Measurements from ENCODE around the gene PTGDR. TPM values are rescaled to one million over a fixed set of nuclear protein-coding genes. Genes with fewer than 3 reads are reported as not detected.

The PTGDR gene
- total and polyA plus RNA-seq, 5 donors = 0.29 to 0.43 (median 0.42) TPM

DNA sequence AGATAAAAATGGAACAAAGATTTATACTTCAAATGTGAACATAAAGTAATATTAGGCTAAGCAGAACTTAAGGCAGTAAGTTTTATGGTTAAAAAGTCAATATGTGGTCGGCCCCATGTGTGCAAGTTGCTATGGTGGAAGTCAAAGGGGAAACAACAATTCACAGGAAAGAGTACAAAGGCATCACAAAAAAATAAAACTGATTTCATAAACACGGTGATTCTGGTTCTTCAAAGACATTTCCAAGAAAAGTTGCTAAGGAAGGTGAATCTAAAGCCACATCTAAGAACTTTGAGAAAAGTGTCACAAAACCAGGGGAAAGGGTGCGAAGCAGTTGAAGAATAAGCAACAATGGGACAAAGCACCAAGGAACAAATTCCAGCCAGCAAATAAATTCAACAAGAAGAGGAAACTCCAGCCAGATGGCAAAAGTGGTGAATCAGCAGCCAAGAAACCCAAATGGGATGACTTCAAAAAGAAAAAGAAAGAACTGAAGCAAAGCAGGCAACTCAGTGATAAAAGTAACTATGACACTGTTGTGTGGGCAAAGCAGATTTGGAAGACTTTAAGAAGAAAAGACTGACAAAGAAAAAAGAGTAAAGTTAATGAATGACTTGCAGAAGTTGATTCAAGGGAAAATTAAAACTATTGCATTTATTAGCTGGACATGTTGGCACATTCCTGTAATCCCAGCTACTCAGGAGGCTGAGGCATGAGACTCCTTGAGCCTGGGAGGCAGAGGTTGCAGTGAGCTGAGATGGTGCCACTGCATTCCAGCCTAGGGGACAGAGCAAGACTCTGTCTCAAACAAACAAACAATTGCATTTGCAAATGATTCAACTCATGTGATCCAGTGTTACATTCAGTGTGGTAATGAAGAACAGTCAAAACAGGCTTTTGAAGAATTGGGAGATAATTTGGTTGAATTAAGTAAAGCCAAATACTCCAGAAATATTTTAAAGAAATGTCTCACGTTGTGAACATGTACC, 19.5 kb downstream of the PTGDR start:
- H3K4me1 ChIP-seq (ENCODE audit: control insufficient read depth, insufficient read depth, low read length) = no peaks in the 10 kb centered on the region
- no peaks in the 10 kb centered on the region for H3K9me3 ChIP-seq (ENCODE audit: control insufficient read depth, low read length)
- 74% methylated on average over 4 of the region's 4 CpGs for WGBS
- DNase-seq (no peak), ATAC-seq (no peak)
- intact Hi-C loops (cut with DNase I) = no loop called here
- peaks cover 2% of the 10 kb centered on the region for H3K27me3 ChIP-seq (ENCODE audit: control insufficient read depth, insufficient read depth)
- no peak overlapping the region for H3K27ac ChIP-seq (ENCODE audit: low read length)
- H3K4me3 ChIP-seq (ENCODE audit: low read length) = no peak overlapping the region

DNA sequence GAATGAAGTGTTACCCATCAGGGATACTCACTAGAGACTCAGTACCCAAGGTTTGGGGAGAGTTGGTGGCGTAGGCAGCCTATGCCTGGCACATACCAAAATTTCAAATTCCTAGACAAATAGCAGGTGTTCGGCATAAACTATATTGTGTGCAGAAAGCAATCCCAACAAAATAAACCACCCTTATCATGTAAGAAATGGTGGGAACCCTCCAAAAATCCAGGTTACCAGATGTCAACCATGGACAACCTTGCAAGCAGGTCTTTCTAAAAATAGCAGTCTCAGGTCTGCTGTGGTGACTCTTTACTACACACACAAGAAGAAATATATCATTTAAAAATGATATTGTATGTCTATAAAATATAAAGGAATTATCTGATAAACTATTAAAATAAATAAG, 28.9 kb downstream of the PTGDR start:
- H3K9me3 ChIP-seq (ENCODE audit: control insufficient read depth, low read length) = no peaks in the 10 kb centered on the region
- H3K27me3 ChIP-seq (ENCODE audit: control insufficient read depth, insufficient read depth) = peaks cover 2% of the 10 kb centered on the region
- no peak overlapping the region for H3K4me3 ChIP-seq (ENCODE audit: low read length)
- intact Hi-C loops (cut with DNase I) = no loop called here
- WGBS = 94% methylated on average over 2 of the region's 2 CpGs
- no peaks in the 10 kb centered on the region for H3K4me1 ChIP-seq (ENCODE audit: control insufficient read depth, insufficient read depth, low read length)
- ATAC-seq = no peak
- H3K27ac ChIP-seq (ENCODE audit: low read length) = no peak overlapping the region
- no peak for DNase-seq

DNA sequence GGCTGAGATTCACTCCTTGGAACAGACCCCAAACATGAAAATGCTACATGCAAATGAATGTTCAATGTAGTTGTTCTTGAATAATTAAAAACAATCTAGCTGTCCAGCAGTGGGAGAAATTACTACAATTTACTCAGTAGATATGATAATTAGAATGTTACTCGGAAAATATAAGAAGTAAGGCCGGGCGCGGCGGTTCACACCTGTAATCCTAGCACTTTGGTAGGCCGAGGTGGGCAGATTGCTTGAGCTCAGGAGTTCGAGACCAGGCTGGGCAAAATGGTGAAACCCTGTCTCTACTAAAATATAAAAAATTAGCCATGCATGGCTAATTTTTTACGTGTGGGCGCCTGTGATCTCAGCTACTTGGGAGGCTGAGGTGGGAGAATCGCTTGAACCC, 31.3 kb downstream of the PTGDR start:
- Histone ChIP-seq H3K27ac (ENCODE audit: low read length) (no peak overlapping the region), H3K9me3 (ENCODE audit: control insufficient read depth, low read length) (no peaks in the 10 kb centered on the region), H3K4me3 (ENCODE audit: low read length) (no peak overlapping the region), H3K4me1 (ENCODE audit: control insufficient read depth, insufficient read depth, low read length) (no peaks in the 10 kb centered on the region), H3K27me3 (ENCODE audit: control insufficient read depth, insufficient read depth) (no peaks in the 10 kb centered on the region)
- intact Hi-C loops (cut with DNase I) = no loop called here
- DNase-seq (no peak), ATAC-seq (no peak)
- 92% methylated on average over 10 of the region's 10 CpGs for WGBS

DNA sequence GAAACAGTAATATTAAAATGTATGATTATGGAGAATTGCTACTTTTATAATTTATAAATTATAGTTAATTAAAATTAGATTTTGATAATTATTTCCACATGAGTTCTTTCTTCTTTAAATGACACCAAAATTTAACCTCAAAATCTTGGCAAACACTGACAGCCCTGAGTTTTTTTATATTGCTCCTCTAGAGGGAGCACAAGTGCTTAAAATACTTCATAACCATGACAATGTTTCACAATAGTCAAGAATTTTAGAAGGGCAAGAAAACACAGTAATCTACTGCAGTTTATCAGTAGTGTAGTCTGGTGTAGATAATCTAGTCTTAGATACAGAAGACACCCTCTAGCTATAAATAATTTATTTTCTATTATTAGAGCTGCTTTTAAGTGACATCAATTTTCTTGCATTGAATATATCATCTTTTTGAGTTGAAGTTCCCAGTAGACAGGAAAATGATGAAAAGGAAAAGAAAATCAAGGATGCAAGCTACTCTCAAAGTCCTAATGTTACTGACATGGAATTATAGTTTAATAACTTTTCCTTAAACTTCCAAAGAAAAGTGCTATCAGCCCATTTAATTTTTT, 32.3 kb downstream of the PTGDR start:
- Histone ChIP-seq H3K4me1 (ENCODE audit: control insufficient read depth, insufficient read depth, low read length) (no peaks in the 10 kb centered on the region), H3K4me3 (ENCODE audit: low read length) (no peak overlapping the region), H3K9me3 (ENCODE audit: control insufficient read depth, low read length) (no peaks in the 10 kb centered on the region), H3K27me3 (ENCODE audit: control insufficient read depth, insufficient read depth) (no peaks in the 10 kb centered on the region), H3K27ac (ENCODE audit: low read length) (no peak overlapping the region)
- intact Hi-C loops (cut with DNase I) = loop anchor here in 2 of 4 donors (5.0 to 10.0 kb wide), 3 partner anchors 163 to 395 kb away; partner anchors contain the start of gene ERO1A (in 1 of the 2)
- DNase-seq (no peak), ATAC-seq (peak; percentile 55 to 71)

DNA sequence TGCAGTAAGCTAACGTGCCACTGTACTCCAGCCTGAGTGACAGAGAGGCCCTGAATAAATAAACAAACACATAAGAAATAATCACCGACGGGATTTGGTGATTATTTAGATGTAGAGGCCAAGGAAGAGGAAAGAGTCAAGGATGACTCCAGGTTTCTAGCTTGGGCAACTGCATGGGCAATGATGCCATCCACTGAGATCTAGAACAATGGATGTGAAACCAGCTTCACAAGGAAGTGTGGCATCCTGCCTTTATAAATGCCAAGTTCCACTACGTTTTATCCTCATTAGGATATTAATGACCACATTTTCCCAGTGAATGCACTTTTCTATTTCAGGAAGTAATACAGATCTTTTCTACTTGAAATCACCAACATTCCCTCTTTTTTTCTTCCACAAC, 35.7 kb downstream of the PTGDR start:
- intact Hi-C loops (cut with DNase I) = loop anchor here in 2 of 4 donors (5.0 to 10.0 kb wide), 3 partner anchors 159 to 392 kb away; partner anchors contain the start of gene ERO1A (in 1 of the 2)
- 66% methylated on average over 4 of the region's 4 CpGs for WGBS
- H3K27me3 ChIP-seq (ENCODE audit: control insufficient read depth, insufficient read depth) = no peaks in the 10 kb centered on the region
- H3K9me3 ChIP-seq (ENCODE audit: control insufficient read depth, low read length) = no peaks in the 10 kb centered on the region
- H3K4me1 ChIP-seq (ENCODE audit: control insufficient read depth, insufficient read depth, low read length) = no peaks in the 10 kb centered on the region
- ATAC-seq = no peak
- no peak overlapping the region for H3K4me3 ChIP-seq (ENCODE audit: low read length)
- DNase-seq = no peak
- no peak overlapping the region for H3K27ac ChIP-seq (ENCODE audit: low read length)

DNA sequence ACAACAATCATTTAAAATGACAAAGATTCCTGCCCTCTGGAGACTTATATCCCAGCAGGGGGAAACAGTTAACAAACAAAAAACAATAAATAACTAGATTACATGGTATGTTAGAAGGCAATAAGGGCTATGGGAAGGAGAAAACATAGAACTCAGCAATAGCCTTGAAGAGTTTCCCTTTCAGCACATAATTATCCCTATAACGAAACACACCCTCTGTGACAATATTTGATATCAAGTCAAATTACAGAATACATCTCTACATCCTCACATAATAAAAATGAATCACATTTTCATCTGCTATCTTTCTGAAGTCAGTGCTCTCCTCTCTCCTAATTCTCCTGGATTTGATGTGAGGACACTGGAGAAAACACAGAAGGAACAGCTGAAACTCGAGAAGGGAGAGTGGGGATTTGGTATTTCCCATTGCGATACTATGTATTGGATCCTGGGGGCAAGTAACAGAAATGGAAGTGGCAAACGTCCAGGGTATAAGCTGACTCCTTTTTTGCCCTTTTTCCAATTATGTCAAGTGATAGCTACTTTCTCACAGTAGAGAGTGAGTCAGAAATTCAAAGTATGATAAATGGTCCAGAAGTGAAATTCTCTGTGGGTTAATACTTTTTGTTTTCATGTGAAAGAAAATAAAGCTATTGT, 36.9 kb downstream of the PTGDR start:
- ATAC-seq = no peak
- Histone ChIP-seq H3K4me3 (ENCODE audit: low read length) (no peak overlapping the region), H3K27ac (ENCODE audit: low read length) (no peak overlapping the region), H3K9me3 (ENCODE audit: control insufficient read depth, low read length) (no peaks in the 10 kb centered on the region), H3K27me3 (ENCODE audit: control insufficient read depth, insufficient read depth) (no peaks in the 10 kb centered on the region), H3K4me1 (ENCODE audit: control insufficient read depth, insufficient read depth, low read length) (no peaks in the 10 kb centered on the region)
- 66% methylated on average over 4 of the region's 4 CpGs for WGBS
- intact Hi-C loops (cut with DNase I) = loop anchor here in 2 of 4 donors (5.0 to 10.0 kb wide), 3 partner anchors 158 to 390 kb away; partner anchors contain the start of gene ERO1A (in 1 of the 2)
- no peak for DNase-seq

DNA sequence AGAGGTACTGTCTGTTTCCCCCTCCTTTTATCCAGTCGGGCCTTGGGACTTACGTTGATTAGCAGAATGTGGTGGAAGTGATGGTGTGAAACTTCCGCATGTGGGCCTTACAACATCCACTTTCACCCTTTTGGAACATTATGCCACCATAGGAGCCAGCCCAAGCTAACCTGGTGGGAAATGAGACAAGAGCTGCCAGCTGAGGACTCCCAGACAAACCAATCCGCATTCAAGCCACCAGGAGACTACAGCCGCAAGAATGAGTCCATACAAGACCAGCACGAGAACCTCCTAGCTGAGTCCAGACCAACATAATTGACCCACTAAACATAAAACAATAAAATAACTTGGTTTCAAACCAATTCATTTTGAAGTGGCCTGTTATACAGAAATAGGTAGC, 37.5 kb downstream of the PTGDR start:
- H3K27ac ChIP-seq (ENCODE audit: low read length) = no peak overlapping the region
- H3K27me3 ChIP-seq (ENCODE audit: control insufficient read depth, insufficient read depth) = no peaks in the 10 kb centered on the region
- 90% methylated on average over 6 of the region's 6 CpGs for WGBS
- ATAC-seq (no peak), DNase-seq (no peak)
- H3K9me3 ChIP-seq (ENCODE audit: control insufficient read depth, low read length) = no peaks in the 10 kb centered on the region
- no peaks in the 10 kb centered on the region for H3K4me1 ChIP-seq (ENCODE audit: control insufficient read depth, insufficient read depth, low read length)
- H3K4me3 ChIP-seq (ENCODE audit: low read length) = no peak overlapping the region
- intact Hi-C loops (cut with DNase I) = loop anchor here in 1 of 4 donors (10.0 kb wide), 1 partner anchor 390 kb away; the partner anchor contains the start of gene ERO1A

DNA sequence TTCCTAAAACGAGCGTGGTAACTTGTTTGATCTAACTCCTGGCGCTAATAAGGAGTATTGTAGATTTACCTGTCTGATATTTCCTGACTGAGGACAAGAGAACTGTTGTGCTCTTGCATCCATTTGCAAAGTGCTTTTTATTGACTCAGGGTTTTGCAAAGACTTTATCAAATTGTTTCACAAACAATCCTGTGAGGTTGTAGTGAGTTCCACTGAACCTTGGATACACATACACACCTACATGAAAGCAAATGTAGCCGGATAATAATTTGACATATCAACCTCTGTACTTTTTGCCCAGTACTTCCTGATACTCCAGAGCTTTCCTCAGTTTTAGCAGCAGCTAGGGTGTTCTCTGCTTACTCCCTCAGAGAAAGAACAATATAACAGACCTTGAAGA, 39.9 kb downstream of the PTGDR start:
- DNase-seq (no peak), ATAC-seq (no peak)
- WGBS = 82% methylated on average over 4 of the region's 4 CpGs
- no peak overlapping the region for H3K27ac ChIP-seq (ENCODE audit: low read length)
- no peaks in the 10 kb centered on the region for H3K27me3 ChIP-seq (ENCODE audit: control insufficient read depth, insufficient read depth)
- H3K4me1 ChIP-seq (ENCODE audit: control insufficient read depth, insufficient read depth, low read length) = no peaks in the 10 kb centered on the region
- no peak overlapping the region for H3K4me3 ChIP-seq (ENCODE audit: low read length)
- intact Hi-C loops (cut with DNase I) = loop anchor here in 1 of 4 donors (10.0 kb wide), 1 partner anchor 387 kb away; the partner anchor contains the start of gene ERO1A
- H3K9me3 ChIP-seq (ENCODE audit: control insufficient read depth, low read length) = no peaks in the 10 kb centered on the region

DNA sequence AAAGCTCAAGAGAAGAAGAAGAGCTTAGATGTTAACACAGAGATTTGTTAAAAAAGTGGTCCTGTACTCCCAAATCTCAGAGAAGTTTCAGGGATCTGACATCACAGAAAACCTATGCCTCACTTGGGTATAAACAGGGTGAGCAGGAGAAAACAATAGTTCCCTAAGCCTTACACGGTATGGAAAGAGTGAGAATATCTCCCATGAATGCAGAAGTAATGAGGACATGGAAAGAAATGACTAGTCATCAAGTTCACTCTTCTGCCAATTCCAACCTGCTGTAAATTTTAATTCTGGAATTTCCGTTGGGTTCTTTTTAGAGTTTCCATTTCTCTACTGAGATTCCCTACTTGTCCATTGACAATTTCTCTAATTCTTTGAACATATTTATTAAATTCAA, 40.4 kb downstream of the PTGDR start:
- Histone ChIP-seq H3K27me3 (ENCODE audit: control insufficient read depth, insufficient read depth) (no peaks in the 10 kb centered on the region), H3K4me1 (ENCODE audit: control insufficient read depth, insufficient read depth, low read length) (no peaks in the 10 kb centered on the region), H3K9me3 (ENCODE audit: control insufficient read depth, low read length) (no peaks in the 10 kb centered on the region), H3K27ac (ENCODE audit: low read length) (no peak overlapping the region), H3K4me3 (ENCODE audit: low read length) (no peak overlapping the region)
- intact Hi-C loops (cut with DNase I) = loop anchor here in 1 of 4 donors (10.0 kb wide), 1 partner anchor 387 kb away; the partner anchor contains the start of gene ERO1A
- WGBS = 72% methylated on average over 2 of the region's 2 CpGs
- DNase-seq (no peak), ATAC-seq (no peak)

DNA sequence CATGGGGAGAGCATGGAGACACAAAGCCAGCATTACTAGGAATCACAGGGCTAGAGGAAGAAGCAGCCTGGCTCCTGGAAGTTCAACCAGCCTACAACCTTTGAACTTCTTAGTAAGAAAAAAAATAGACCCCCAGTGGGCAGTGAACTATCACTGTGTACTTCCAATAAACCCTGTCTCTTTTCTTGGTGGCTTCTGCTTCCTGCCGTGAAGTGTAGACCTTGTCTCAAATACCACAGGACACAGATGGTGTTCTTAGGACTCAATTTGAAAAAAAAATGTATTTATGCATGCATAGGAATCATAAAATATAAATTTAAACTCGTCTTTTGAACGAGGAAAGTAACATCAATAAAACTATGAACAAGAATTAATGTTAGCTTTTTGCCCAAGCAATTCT, 43.0 kb downstream of the PTGDR start:
- Histone ChIP-seq H3K4me3 (ENCODE audit: low read length) (no peak overlapping the region), H3K27ac (ENCODE audit: low read length) (no peak overlapping the region), H3K4me1 (ENCODE audit: control insufficient read depth, insufficient read depth, low read length) (no peaks in the 10 kb centered on the region), H3K27me3 (ENCODE audit: control insufficient read depth, insufficient read depth) (no peaks in the 10 kb centered on the region), H3K9me3 (ENCODE audit: control insufficient read depth, low read length) (no peaks in the 10 kb centered on the region)
- WGBS = 74% methylated on average over 3 of the region's 3 CpGs
- DNase-seq (no peak), ATAC-seq (no peak)
- intact Hi-C loops (cut with DNase I) = loop anchor here in 1 of 4 donors (5.0 kb wide), 1 partner anchor 162 kb away; no protein-coding TSS in a partner anchor

All from right cardiac atrium (tissue), 5 donors.